HG03439 (cell line): ENCODE data around the gene UQCC2.

Experiments
- ATAC-seq: cut with Tn5 transposase; IDR thresholded peaks from one replicate; pipeline ENCODE4 v1.9.1; 2021; ENCODE audit warnings: mild to moderate bottlenecking, moderate library complexity; ENCODE audit not compliant: unreplicated experiment

UQCC2 gene

GRCh38 chr6:33692078-33692759 lies 19.3 kb downstream of the UQCC2 start:
- ATAC-seq, result no peak

- ATAC-seq, result no peak
Measured at GRCh38 chr6:33691456-33692077, 19.9 kb downstream of the UQCC2 start.

DNA sequence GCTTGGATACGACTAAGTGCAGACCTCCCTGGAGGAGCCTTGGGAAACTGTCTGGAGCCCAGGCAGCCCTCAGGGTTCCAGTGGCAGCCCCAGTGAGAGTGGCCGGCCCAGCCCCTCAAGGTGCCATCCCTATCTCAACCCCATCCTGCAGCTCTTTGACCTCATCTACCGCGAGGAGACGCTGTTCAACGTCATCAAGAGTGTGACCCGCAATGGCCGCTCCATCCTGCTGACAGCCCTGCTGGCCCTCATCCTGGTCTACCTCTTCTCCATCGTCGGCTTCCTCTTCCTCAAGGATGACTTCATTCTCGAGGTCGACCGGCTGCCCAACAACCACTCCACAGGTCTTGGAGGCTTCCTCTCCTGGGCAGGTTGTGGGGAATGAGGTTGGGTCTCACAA lies 20.7 kb downstream of the UQCC2 start:
- no peak for ATAC-seq

- ATAC-seq, result no peak
Measured at GRCh38 chr6:33689879-33690278, 21.6 kb downstream of the UQCC2 start.

DNA sequence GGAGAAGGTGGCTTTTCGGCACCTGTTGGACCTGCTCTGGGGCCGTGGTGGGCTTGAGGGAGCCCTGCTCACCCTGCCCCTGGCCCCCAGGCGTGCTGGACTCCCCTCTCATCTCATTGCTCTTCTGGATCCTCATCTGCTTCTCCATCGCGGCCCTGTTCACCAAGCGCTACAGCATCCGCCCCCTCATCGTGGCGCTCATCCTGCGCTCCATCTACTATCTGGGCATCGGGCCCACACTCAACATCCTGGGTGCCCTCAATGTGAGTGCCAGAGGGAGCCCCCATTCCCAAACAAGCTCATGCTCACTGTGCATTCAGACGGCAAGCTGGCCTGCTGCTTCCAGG lies 22.4 kb downstream of the UQCC2 start:
- ATAC-seq, result no peak

DNA sequence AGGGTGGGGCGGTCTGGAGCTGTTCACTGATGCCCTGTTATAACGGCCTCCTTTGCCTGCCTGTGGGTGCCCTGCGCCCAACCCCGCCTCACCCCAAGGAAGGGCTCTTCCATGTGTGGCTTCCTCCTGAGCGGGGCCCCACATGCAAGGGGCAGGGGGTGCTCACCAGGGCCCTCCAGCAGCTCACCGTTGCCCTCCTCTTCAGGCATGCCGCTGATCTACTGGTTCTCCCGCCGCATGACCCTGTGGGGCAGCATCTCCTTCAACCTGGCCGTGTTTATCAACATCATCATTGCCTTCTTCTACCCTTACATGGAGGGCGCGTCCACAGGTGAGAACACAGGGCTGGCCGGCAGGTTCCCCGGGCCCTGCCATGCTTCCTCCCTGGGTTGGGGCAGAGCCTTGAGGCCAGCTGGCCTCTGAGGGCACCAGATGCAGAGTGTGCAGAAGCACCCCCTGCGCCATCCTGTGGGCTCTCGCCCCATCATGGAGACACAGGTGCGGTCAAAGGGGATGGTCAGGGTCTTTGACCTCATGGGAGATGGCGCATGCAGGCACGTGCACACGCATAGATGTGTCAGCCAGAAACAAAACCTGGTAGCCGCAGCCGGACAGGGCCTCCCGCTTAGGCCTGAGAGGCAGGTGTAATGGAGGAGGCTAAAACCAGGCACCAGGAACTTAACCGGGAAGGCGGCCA lies 22.9 kb downstream of the UQCC2 start:
- ATAC-seq, result no peak

- ATAC-seq, result no peak
Measured at GRCh38 chr6:33688006-33688405, 23.5 kb downstream of the UQCC2 start.

GRCh38 chr6:33686981-33687975 lies 24.2 kb downstream of the UQCC2 start:
- no peak for ATAC-seq

DNA sequence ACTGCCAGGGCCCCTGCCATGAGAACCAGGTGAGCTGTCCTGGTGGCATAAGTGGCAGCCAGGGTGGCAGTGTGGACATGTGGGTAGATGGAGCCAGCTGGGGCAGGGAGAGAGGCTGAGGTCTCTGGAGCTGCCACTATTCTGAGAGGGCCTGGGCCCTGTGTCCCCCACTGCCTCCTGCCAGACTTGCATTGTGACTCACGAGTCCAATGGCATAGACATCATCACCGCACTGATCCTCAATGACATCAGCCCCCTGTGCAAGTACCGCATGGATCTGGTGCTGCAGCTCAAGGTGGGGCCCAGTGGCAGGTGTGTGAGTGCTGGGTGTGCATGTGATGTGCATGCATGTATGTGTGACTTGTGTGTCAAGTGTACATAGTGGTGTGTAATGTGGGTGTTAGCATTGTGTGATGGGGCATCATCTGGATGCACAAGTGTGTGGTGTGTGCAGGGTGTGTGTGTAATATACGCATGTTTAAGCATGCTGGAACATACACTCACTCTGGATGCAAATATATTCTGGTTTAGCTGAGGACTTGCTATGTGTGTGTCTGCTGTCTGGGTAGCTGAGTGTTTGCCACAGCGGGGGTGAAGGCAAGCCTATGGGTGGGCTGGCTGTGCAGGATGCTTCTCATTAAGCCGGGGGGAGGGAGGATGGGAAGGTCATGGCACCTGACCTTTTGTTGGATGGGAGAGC lies 25.1 kb downstream of the UQCC2 start:
- ATAC-seq, result no peak

GRCh38 chr6:33685411-33686224 lies 25.9 kb downstream of the UQCC2 start:
- no peak for ATAC-seq

DNA sequence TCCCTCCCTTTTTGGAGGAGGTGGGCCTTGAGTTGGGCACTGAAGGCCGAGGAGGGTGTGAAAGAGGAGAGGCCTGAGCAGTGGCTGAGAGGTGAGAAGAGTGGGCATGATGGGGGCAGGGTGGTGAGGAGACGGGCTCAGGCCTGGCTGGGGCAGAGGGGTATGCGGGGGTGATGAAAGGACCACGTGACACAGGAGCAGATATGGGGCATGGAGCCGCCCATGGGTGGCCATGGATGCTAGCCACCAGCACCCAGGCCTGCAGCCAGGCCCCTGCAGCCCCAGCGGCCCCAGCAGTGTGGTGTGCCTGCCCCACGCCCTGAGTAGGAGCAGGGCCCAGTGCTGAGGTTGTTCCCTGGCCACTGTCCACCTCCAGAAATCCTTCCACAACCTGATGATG lies 26.5 kb downstream of the UQCC2 start:
- no peak for ATAC-seq

DNA sequence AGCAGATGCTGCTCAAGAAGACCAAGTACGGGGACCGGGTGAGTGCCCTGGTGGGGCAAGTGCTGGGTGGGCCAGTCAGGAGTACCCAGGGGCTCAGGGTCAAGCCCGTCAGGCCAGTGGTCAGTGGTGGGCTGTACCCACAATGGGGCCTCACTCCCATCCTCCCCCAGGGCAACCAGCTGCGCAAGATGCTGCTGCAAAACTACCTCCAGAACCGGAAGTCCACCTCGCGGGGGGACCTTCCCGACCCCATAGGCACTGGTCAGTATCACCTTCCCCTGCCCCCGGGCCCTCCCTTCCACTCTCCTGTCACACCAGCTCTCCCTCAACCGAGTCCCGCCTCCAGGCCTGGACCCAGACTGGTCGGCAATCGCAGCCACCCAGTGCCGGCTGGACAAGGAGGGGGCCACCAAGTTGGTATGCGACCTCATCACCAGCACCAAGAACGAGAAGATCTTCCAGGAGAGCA lies 27.0 kb downstream of the UQCC2 start:
- ATAC-seq, result no peak

DNA sequence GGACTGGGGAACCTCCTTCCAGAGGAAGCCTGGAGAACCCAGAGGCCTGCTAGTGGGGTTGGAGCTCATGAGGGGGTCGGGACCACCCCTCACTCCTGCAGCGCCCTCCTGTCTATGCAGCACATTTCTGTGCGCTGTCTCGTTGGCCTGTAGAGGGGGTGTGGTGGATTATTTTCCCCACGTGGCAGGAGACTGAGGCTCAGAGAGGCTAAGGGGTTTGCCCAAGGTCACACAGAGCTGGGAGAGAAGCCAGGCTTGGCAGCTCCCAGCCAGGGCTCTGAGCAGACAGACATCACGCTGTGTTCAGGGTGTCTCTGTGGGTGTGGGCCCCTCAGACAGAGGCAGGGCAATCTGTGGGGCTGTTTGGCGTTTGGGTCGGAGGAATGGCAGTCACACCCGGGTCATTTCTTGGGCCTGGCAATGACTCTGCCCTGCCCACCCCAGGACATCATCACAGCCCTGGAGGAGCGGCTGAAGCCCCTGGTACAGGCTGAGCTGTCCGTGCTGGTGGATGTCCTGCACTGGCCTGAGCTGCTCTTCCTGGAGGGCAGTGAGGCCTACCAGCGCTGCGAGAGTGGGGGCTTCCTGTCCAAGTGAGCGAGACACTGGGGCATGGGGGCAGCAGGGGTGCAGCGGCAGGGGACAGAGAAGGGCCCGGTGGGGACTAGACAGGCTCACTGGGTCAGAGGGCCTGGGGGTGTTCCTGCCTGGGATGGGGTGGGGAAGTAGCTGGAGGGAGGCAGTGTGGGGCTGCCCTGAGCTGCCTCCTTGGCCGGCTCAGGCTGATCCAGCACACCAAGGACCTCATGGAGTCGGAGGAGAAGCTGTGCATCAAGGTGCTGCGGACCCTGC lies 27.7 kb downstream of the UQCC2 start:
- no peak for ATAC-seq

DNA sequence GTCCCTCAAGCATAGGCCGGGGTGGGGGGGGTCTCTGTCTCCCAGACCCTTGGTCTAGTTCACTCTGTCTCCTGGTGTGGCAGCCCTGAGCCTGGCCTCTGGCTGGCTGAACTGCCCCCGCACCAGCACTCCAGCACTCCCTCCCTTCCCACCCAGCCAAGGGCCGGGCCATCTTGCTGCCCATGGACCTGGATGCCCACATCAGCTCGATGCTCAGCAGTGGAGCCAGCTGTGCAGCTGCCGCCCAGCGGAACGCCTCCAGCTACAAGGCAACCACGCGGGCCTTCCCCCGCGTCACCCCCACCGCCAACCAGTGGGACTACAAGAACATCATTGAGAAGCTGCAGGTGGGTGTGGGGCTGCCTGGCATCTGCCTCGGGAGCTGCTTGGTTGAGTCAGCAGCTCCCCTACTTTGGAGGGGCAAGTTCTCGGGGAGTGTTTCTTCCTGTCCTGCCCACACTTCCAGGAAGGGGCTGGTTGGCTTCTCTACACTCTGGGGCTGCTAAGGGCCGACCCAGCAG lies 28.4 kb downstream of the UQCC2 start:
- ATAC-seq, result no peak

- ATAC-seq, result no peak
Measured at GRCh38 chr6:33682341-33682740, 29.2 kb downstream of the UQCC2 start.

DNA sequence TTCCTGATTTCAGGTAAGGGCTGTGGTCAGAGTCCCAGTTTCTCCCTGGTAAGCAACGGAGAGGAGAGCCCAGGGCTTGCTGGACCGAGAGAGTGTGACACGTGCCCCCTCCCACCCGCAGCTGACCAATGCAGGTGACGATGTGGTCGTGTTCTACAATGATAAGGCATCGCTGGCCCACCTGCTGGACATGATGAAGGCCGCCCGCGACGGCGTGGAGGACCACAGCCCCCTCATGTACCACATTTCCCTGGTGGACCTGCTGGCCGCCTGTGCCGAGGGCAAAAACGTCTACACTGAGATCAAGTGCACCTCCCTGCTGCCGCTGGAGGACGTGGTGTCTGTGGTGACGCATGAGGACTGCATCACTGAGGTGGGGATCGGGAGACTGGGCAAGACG lies 31.7 kb downstream of the UQCC2 start:
- ATAC-seq, result no peak

DNA sequence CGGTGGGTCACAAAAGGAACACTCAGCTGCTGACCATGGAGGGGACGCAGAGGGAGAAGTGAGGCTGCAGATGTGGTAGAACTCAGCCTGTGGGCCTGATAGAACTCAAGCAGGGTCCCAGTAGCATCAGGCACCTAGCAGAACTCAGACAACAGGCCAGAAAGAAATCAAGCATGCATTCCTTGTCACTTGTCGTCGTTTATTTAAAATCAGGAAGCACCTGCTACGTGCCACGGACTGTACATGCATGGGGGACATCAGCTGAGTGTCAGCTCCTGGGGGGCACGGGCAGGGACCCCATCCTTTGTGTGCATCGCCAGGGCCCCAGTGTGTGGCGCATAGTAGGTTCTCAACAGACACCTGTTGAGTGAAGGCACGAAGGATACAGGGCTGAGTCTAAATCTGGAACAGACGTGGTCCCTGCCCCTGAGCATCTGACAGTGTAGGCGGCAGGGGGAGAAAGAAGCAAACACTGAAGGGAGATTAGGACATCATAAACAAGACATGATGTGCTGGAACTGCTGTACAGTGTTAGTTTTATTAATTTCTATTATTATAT lies 32.5 kb downstream of the UQCC2 start:
- ATAC-seq, result no peak
